NCI-H1694 (cell line): ENCODE data around the gene RXRA.
"Not testable (repeated sequence)": the region's sequence is repeated elsewhere in the genome, so short reads cannot be mapped to it uniquely, and the experiment has no call there.

Experiments
- DNase-seq: peaks from one replicate; lab custom pipeline; 2025; lab: John Stamatoyannopoulos, UW

The RXRA gene

GRCh38 chr9:134293611-134294152 lies 32.6 kb upstream of the RXRA start:
- peak; percentile 22 for DNase-seq

- no peak for DNase-seq
Measured at GRCh38 chr9:134294153-134295071, 31.8 kb upstream of the RXRA start.

GRCh38 chr9:134295101-134295745 lies 31.0 kb upstream of the RXRA start:
- DNase-seq: no peak

DNA sequence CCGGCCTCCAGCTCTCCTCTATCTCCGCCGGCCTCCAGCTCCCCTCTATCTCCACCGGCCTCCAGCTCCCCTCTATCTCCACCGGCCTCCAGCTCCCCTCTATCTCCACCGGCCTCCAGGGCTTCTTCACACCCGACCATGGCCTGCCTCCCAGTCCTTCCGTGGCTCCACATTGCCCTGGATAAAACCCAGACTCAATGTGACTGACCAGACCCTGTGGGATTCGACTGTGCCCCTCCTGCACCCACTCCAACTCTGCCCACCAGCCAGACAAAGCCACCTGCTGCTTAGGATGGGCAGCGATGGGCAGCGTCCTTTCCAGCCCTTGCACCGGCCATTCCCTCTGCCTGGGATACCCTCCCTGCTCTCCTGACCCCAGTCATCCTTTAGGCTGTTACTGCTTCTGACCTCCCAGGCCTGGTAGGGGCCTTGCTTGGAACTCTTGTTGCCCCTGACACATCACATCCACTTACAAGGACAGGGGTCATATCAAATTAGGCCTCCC lies 30.5 kb upstream of the RXRA start:
- DNase-seq: no peak

GRCh38 chr9:134296301-134297082 lies 29.8 kb upstream of the RXRA start:
- no peak for DNase-seq

DNA sequence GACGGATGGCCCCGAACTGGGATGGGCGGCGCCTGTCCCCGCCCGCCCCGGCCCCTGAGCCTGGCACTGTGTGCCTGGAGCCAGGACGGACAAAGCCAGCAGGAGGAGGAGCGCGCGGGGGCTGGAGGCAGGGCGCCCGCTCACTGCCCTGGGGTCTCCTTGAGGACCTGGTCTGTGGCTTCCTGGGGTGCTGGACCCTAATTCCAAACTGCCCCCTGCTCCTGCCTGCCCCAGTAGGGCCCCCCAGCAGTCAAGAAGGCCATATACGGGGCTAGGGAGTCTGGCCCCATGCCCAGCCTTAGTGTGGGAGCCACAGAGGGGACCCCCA lies 29.2 kb upstream of the RXRA start:
- no peak for DNase-seq

DNA sequence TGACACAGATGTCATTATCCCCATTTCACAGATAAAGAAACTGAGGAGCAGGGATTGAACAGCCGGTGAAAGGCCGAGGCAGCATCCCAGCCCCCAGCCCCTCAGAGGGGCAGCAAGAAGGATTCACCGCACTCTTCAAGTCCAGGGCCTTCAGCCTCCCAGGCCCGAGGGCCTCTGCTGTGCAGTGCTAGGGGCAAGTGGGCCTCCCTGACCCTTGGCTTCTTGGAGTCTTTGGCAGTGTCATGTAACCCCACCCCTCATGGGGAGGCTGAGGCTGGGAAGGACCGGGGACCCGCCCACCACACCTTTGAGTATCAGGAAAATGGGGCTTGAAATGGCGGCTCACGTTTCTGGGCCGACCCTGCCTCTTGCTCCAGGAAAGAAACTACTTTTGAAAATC lies 28.7 kb upstream of the RXRA start:
- DNase-seq: no peak

DNA sequence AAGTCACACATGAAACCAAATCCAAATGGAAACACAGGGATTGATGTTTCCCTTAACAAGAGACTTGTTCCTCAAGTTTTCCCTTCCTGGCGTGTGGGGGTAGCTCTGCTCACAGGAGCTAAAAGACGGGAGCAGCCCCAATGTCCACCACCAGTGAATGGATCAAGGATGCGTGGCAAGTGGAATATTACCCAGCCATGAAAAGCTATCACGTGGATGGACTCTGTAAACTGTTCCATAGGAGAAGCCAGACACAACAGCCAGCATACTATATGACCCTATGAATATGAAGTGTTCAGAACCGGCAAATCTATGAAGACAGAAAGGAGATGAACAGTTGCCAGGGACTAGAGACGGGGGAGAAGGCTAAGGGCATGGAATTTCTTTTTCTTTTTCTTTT lies 28.3 kb upstream of the RXRA start:
- DNase-seq: no peak

- no peak for DNase-seq
Measured at GRCh38 chr9:134299068-134299467, 27.2 kb upstream of the RXRA start.

- DNase-seq: no peak
Measured at GRCh38 chr9:134299883-134300282, 26.4 kb upstream of the RXRA start.

- DNase-seq: no peak
Measured at GRCh38 chr9:134301387-134302129, 24.7 kb upstream of the RXRA start.

GRCh38 chr9:134302130-134302817 lies 24.0 kb upstream of the RXRA start:
- DNase-seq: no peak

DNA sequence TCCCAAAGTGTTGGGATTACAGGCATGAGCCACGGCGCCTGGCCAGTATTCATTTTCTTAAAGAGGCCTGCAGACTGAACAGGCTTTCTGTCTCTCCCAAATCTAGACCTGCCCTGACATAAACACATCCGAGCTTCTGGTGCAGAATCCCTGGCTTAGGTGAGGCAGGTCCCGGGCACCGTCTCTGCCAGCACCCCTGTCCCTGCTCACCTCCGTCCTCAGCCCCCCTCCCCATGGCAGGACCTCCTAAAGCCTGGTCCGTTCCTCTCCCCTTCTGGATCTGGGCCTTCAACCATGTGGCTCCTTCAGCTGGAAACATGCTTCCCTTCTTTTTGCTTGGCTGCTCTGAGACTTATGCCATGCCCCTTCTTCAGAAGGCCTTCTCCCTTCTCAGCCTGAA lies 22.7 kb upstream of the RXRA start:
- DNase-seq: no peak

GRCh38 chr9:134304261-134304660 lies 22.0 kb upstream of the RXRA start:
- DNase-seq: no peak

DNA sequence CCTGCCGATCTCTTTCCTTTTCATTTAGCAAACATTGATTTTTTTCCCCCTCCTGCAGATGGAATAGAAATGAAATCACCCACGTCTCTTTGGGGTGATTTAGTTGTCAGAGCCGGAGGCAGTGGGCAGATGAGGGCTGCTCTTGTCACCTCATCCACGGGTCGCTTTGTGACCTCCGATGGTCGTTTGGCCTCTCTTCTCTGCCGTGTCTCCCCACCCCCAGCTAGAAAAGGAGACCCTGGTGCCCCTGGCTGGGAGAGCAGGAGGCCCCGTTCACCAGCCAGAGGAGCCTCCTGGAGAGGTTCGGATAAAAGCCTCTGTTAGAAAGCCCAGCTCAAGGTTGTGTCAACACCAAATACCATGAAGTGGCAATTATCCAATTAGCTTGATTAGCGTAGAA lies 21.6 kb upstream of the RXRA start:
- DNase-seq: no peak

DNA sequence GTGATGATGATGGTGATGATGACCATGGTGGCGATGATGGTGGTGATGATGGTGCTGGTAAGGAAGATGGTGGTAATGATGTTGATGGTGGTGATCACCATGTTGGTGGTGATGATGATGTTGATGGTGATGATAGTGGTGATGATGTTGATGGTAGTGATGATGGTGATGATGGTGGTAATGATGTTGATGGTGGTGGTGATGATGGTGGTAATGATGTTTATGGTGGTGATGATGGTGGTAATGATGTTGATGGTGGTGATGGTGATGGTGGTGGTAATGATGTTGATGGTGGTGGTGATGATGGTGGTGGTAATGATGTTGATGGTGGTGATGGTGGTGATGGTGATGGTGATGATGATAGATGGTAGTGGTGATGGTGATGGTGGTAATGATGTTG lies 20.7 kb upstream of the RXRA start:
- DNase-seq: no peak

GRCh38 chr9:134306042-134306441 lies 20.2 kb upstream of the RXRA start:
- DNase-seq: not testable (repeated sequence)

GRCh38 chr9:134306636-134307600 lies 19.3 kb upstream of the RXRA start:
- peak; percentile 53 for DNase-seq

DNA sequence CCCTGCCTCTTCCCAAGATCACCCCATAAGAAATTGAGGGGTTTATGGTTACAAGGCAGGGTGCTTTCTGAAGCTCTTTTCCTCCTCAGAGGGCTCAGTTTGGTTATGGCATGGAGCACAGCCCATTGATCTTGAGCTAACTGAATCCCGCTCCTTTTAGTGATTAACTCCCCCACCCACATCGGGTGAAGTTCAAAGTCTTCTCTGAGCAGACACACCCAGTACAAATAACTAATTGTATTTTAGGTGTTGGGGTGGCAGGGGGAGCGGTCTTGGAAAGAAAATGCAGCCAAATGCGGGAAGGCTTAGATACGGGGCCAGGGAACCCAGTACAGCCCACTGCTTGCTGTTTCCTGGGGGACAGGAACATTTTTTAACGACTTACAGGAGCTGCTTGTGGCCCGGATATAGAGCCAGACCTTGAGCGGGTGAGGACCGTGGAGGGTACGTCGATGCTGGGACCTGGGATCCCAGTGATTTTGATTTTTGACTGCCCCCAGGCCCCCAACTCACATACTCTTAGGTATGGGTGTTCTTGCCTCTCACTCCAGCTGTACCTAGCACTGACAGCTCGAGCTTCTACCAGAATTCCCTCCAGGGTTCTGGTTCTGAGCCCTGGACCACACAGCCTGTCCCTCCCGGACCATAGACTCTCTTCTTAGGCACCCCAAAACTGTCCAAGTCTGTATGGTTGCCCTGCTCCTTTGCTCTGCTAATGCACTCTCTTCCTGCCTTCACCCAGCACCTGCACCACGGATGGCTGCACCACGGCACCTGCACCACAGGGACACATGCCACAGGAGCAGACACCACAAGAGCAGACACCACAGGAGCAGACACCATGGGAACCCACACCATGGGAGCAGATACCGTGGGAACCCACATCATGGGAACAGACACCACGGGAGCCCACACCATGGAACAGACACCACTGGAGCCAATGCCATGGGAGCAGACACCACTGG lies 18.3 kb upstream of the RXRA start:
- no peak for DNase-seq
